DOHH2 (cell line): Measurements from ENCODE around the gene PRKN.

Source experiments
- H3F3A ChIP-seq: fragments of 200-600 bp; sonication (generic), shearing (Covaris generic); 2 replicates; pipeline ENCODE4 v1.6.0; 2016; ENCODE audit warnings: antibody characterized with exemption, mild to moderate bottlenecking; ENCODE audit not compliant: control insufficient read depth, insufficient read depth
- H3K27ac ChIP-seq: fragments of 200-600 bp; sonication (generic); 2 replicates; pipeline ENCODE4 v1.5.1; 2014; ENCODE audit warnings: low read depth, mild to moderate bottlenecking, low read length, moderate library complexity
- H3K27me3 ChIP-seq: fragments of 200-600 bp; sonication (generic); 2 replicates; pipeline ENCODE4 v1.6.1; 2014; ENCODE audit warnings: mild to moderate bottlenecking, low read length, mixed read lengths; ENCODE audit not compliant: control insufficient read depth
- H3K36me3 ChIP-seq: fragments of 200-600 bp; sonication (generic); 2 replicates; pipeline ENCODE4 v1.6.1; 2014; ENCODE audit warnings: mild to moderate bottlenecking, low read length, moderate library complexity, mixed read lengths; ENCODE audit not compliant: control insufficient read depth
- H3K4me1 ChIP-seq: fragments of 200-600 bp; sonication (generic); 2 replicates; pipeline ENCODE4 v1.6.1; 2014; ENCODE audit warnings: mild to moderate bottlenecking, low read length, mixed read lengths; ENCODE audit not compliant: control insufficient read depth
- H3K4me2 ChIP-seq: fragments of 200-600 bp; sonication (generic); 2 replicates; pipeline ENCODE4 v1.6.0; 2014; ENCODE audit warnings: mild to moderate bottlenecking, low read length, moderate library complexity
- H3K4me3 ChIP-seq: fragments of 200-600 bp; sonication (generic); 2 replicates; pipeline ENCODE4 v1.5.1; 2014; ENCODE audit warnings: mild to moderate bottlenecking, low read length, mixed read lengths
- H3K79me2 ChIP-seq: fragments of 200-600 bp; sonication (generic); 2 replicates; pipeline ENCODE4 v1.6.1; 2014; ENCODE audit warnings: mild to moderate bottlenecking, low read length, mixed read lengths; ENCODE audit not compliant: control insufficient read depth
- H3K9me2 ChIP-seq: fragments of 200-600 bp; sonication (generic); replicated peaks from 2 replicates; pipeline ENCODE4 v1.6.1; 2014; ENCODE audit warnings: mild to moderate bottlenecking, low read length, mixed read lengths; ENCODE audit not compliant: control insufficient read depth
- H3K9me3 ChIP-seq: fragments of 200-600 bp; sonication (generic); 2 replicates; pipeline ENCODE4 v1.6.1; 2014; ENCODE audit warnings: antibody characterized with exemption, low read length, mixed read lengths; ENCODE audit not compliant: control insufficient read depth, insufficient read depth
- H4K20me1 ChIP-seq: fragments of 200-600 bp; sonication (generic); 2 replicates; pipeline ENCODE4 v1.6.0; 2014; ENCODE audit warnings: low read depth, mild to moderate bottlenecking, antibody characterized with exemption, low read length, moderate library complexity; ENCODE audit not compliant: control insufficient read depth, insufficient read depth
- EZH2phosphoT487 ChIP-seq: fragments of 200-600 bp; sonication (generic); IDR thresholded peaks from 2 replicates; pipeline ENCODE4 v1.6.1; 2017; ENCODE audit warnings: borderline replicate concordance, mild to moderate bottlenecking, antibody characterized with exemption, low read length, moderate library complexity, mixed read lengths
- TF ChIP-seq, protein P1 (sequence below): fragments of 200-600 bp; sonication (generic); IDR thresholded peaks from one replicate; pipeline ENCODE4 v1.5.1; 2014; ENCODE audit warnings: antibody characterized with exemption, mild to moderate bottlenecking, low read depth, low read length; ENCODE audit not compliant: poor library complexity, severe bottlenecking

PRKN gene

GRCh38 chr6:161602359-161602758 lies 1125.2 kb downstream of the PRKN start:
- Histone ChIP-seq H4K20me1 (no peaks in the 10 kb centered on the region), H3K27me3 (no peaks in the 10 kb centered on the region), H3K9me2 (no peaks in the 10 kb centered on the region), H3F3A (no peaks in the 10 kb centered on the region), H3K79me2 (no peaks in the 10 kb centered on the region), H3K4me1 (no peaks in the 10 kb centered on the region), H3K4me2 (no peak overlapping the region), H3K4me3 (no peak overlapping the region), H3K27ac (no peak overlapping the region), H3K36me3 (no peaks in the 10 kb centered on the region), H3K9me3 (no peaks in the 10 kb centered on the region)
- TF ChIP-seq EZH2phosphoT487 = no peak
- TF ChIP-seq, protein P1, sequence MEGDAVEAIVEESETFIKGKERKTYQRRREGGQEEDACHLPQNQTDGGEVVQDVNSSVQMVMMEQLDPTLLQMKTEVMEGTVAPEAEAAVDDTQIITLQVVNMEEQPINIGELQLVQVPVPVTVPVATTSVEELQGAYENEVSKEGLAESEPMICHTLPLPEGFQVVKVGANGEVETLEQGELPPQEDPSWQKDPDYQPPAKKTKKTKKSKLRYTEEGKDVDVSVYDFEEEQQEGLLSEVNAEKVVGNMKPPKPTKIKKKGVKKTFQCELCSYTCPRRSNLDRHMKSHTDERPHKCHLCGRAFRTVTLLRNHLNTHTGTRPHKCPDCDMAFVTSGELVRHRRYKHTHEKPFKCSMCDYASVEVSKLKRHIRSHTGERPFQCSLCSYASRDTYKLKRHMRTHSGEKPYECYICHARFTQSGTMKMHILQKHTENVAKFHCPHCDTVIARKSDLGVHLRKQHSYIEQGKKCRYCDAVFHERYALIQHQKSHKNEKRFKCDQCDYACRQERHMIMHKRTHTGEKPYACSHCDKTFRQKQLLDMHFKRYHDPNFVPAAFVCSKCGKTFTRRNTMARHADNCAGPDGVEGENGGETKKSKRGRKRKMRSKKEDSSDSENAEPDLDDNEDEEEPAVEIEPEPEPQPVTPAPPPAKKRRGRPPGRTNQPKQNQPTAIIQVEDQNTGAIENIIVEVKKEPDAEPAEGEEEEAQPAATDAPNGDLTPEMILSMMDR = no peak

DNA sequence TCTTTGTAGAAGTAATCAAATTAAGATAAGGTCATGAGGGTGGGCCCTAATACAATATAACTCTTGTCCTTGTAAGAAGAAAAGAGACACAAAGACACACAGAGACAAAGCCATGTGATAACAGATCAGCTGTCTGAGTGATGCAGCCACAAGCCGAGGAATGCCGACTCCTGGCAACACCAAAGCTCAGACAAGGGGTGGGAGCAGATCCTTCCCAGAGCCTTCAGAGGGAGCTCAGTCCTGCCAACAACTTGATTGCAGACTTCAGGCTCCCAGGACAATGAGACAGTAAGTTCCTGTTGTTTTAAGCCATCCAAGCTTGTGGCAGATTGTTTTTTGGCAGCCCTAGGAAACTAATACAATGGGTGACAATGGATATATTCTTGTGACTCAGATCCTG lies 1128.7 kb downstream of the PRKN start:
- Histone ChIP-seq H3K27me3 (no peaks in the 10 kb centered on the region), H4K20me1 (no peaks in the 10 kb centered on the region), H3K4me3 (no peak overlapping the region), H3F3A (no peaks in the 10 kb centered on the region), H3K36me3 (no peaks in the 10 kb centered on the region), H3K79me2 (no peaks in the 10 kb centered on the region), H3K4me2 (no peak overlapping the region), H3K9me2 (no peaks in the 10 kb centered on the region), H3K9me3 (no peaks in the 10 kb centered on the region), H3K4me1 (no peaks in the 10 kb centered on the region), H3K27ac (no peak overlapping the region)
- TF ChIP-seq EZH2phosphoT487 = no peak
- TF ChIP-seq, protein P1 = no peak

DNA sequence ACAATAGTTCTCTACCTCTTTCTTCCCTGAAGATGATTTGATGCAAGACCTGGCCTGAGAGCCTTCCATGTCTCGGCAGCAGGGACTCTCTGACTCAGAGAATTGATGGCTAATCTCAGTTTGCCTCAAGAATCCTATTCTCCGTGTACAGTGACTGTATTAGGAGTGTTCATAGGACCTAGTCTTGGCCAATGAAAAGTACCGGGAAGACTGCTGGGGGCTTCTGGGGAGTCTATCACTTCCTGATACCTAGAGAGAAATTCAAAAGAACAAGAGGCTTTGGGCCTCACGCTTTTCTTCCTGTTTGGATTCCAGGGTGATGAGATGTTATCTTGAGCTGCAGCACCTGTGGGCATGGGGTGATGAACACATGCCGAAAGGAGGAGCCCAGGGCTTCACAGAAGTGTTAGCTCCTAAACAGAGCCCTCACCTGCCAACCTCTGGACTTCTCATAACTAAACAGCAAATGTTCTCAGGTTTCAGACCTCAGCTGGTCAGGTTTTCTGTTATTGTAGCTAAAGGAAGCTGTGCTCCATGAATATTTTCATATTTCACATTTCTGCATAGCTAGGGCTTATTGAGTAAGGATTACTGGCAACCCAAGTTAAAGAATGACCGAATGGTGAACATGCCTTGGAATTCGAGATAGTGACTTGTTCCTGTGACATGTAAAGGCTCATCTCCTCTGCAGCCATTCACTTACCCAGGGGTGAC lies 1130.6 kb downstream of the PRKN start:
- TF ChIP-seq, protein P1 = no peak
- no peak for TF ChIP-seq EZH2phosphoT487
- H3K79me2 ChIP-seq = no peaks in the 10 kb centered on the region
- H3K4me1 ChIP-seq = no peaks in the 10 kb centered on the region
- H3K9me2 ChIP-seq = no peaks in the 10 kb centered on the region
- no peaks in the 10 kb centered on the region for H3K27me3 ChIP-seq
- no peaks in the 10 kb centered on the region for H3F3A ChIP-seq
- H3K27ac ChIP-seq = no peak overlapping the region
- H3K9me3 ChIP-seq = no peaks in the 10 kb centered on the region
- no peaks in the 10 kb centered on the region for H3K36me3 ChIP-seq
- no peaks in the 10 kb centered on the region for H4K20me1 ChIP-seq
- no peak overlapping the region for H3K4me2 ChIP-seq
- no peak overlapping the region for H3K4me3 ChIP-seq
